Liver (tissue), 9 donors: ENCODE results near the gene PRICKLE3. TPM values are rescaled to one million over a fixed set of nuclear protein-coding genes. Genes with fewer than 3 reads are reported as not detected.

ENCODE experiments used
- DNase-seq: peaks from one replicate; pipeline ENCODE4 v3.0.0-alpha.2; 2017; ENCODE audit warnings: low spot score
- H3K27ac ChIP-seq, 2 donors: one replicate each; pipeline ENCODE4 v1.7.0; 2013; ENCODE audit warnings: inconsistent platforms in 2 of 2, low read length in 2 of 2, control low read depth in 1 of 2, low read depth in 1 of 2, mild to moderate bottlenecking in 1 of 2
- H3K27me3 ChIP-seq, 4 donors: one replicate each; pipeline versions ENCODE4 v1.6.1 to v1.7.0; 2013; ENCODE audit warnings: low read length in 3 of 4, inconsistent platforms in 1 of 4, mild to moderate bottlenecking in 1 of 4, moderate library complexity in 1 of 4; ENCODE audit not compliant: control insufficient read depth in 4 of 4, insufficient read depth in 4 of 4
- H3K36me3 ChIP-seq, 4 donors: one replicate each; pipeline versions ENCODE4 v1.6.1 to v1.7.0; 2013; ENCODE audit warnings: low read length in 3 of 4, mild to moderate bottlenecking in 3 of 4, low read depth in 1 of 4, moderate library complexity in 1 of 4; ENCODE audit not compliant: control insufficient read depth in 4 of 4, insufficient read depth in 3 of 4
- H3K4me1 ChIP-seq, 4 donors: one replicate each; pipeline versions ENCODE4 v1.6.1 to v1.7.0; 2013; ENCODE audit warnings: low read length in 3 of 4, mild to moderate bottlenecking in 3 of 4, moderate library complexity in 1 of 4; ENCODE audit not compliant: control insufficient read depth in 4 of 4, insufficient read depth in 4 of 4
- H3K4me3 ChIP-seq, 3 donors: one replicate each; pipeline versions ENCODE4 v1.6.1 to v1.7.0; 2013; ENCODE audit warnings: low read length in 3 of 3, control low read depth in 1 of 3, low read depth in 1 of 3, mild to moderate bottlenecking in 1 of 3
- H3K9ac ChIP-seq, 2 donors: one replicate each; pipeline ENCODE4 v1.7.0; 2013; ENCODE audit warnings: low read length in 2 of 2, mild to moderate bottlenecking in 2 of 2, moderate library complexity in 2 of 2, control low read depth in 1 of 2, low read depth in 1 of 2
- H3K9me3 ChIP-seq, 4 donors: one replicate each; pipeline versions ENCODE4 v1.6.1 to v1.7.0; 2013; ENCODE audit warnings: low read length in 3 of 4; ENCODE audit not compliant: control insufficient read depth in 4 of 4
- ATF3 ChIP-seq: IDR thresholded peaks from 2 replicates; pipeline ENCODE4 v1.6.1; 2016; ENCODE audit warnings: antibody characterized with exemption
- CTCF ChIP-seq: fragments of 150-350 bp; IDR thresholded peaks from 2 replicates; pipeline ENCODE4 v1.5.1; 2017; ENCODE audit warnings: improper control_type of control experiment, low read depth, low read length; ENCODE audit not compliant: missing input control
- EGR1 ChIP-seq, 2 donors: IDR thresholded peaks; 2 replicates each; pipeline ENCODE4 v1.6.1; 2016 to 2018; ENCODE audit warnings: antibody characterized with exemption in 2 of 2, low read depth in 2 of 2
- FOXA1 ChIP-seq: IDR thresholded peaks from 2 replicates; pipeline ENCODE4 v1.6.1; 2016; ENCODE audit warnings: antibody characterized with exemption
- FOXA2 ChIP-seq: IDR thresholded peaks from 2 replicates; pipeline ENCODE4 v1.6.1; 2016; ENCODE audit warnings: antibody characterized with exemption
- GABPA ChIP-seq, 2 donors: IDR thresholded peaks in 1 of 2; conservative IDR thresholded peaks in 1 of 2; 2 replicates each; pipeline ENCODE4 v1.6.1; 2016; ENCODE audit warnings: antibody characterized with exemption in 2 of 2, mild to moderate bottlenecking in 1 of 2, moderate library complexity in 1 of 2
- HNF4A ChIP-seq, 2 donors: conservative IDR thresholded peaks; 2 replicates each; pipeline ENCODE4 v1.6.1; 2016; ENCODE audit warnings: antibody characterized with exemption in 2 of 2, mild to moderate bottlenecking in 2 of 2
- HNF4G ChIP-seq: IDR thresholded peaks from 2 replicates; pipeline ENCODE4 v1.6.1; 2016; ENCODE audit warnings: antibody characterized with exemption
- JUND ChIP-seq, 2 donors: IDR thresholded peaks; 2 replicates each; pipeline ENCODE4 v1.6.1; 2016; ENCODE audit warnings: antibody characterized with exemption in 2 of 2
- MAX ChIP-seq: IDR thresholded peaks from 2 replicates; pipeline ENCODE4 v1.6.1; 2016; ENCODE audit warnings: antibody characterized with exemption
- NR2F2 ChIP-seq: IDR thresholded peaks from 2 replicates; pipeline ENCODE4 v1.6.1; 2016; ENCODE audit warnings: antibody characterized with exemption
- RAD21 ChIP-seq, 2 donors: IDR thresholded peaks; 2 replicates each; pipeline ENCODE4 v1.6.1; 2016; ENCODE audit warnings: antibody characterized with exemption in 2 of 2, mild to moderate bottlenecking in 2 of 2
- REST ChIP-seq: IDR thresholded peaks from 2 replicates; pipeline ENCODE4 v1.6.1; 2016; ENCODE audit warnings: antibody characterized with exemption, mild to moderate bottlenecking
- RXRA ChIP-seq, 2 donors: IDR thresholded peaks; 2 replicates each; pipeline ENCODE4 v1.6.1; 2017 to 2018; ENCODE audit warnings: antibody characterized with exemption in 2 of 2, mild to moderate bottlenecking in 1 of 2
- SP1 ChIP-seq: IDR thresholded peaks from 2 replicates; pipeline ENCODE4 v1.6.1; 2018; ENCODE audit warnings: antibody characterized with exemption, mild to moderate bottlenecking
- TAF1 ChIP-seq: conservative IDR thresholded peaks from 2 replicates; pipeline ENCODE4 v1.6.1; 2016; ENCODE audit warnings: antibody characterized with exemption, mild to moderate bottlenecking
- YY1 ChIP-seq: IDR thresholded peaks from 2 replicates; pipeline ENCODE4 v1.6.1; 2016; ENCODE audit warnings: antibody characterized with exemption, mild to moderate bottlenecking
- ZBTB33 ChIP-seq: IDR thresholded peaks from 2 replicates; pipeline ENCODE4 v1.6.1; 2016; ENCODE audit warnings: antibody characterized with exemption
- WGBS: extraction: QIAGEN DNeasy Blood & Tissue Kit; methylation state at CpG from one replicate; pipeline ENCODE4 v1.1.7; 2013; 5-methylcytosine and 5-hydroxymethylcytosine counted together
- polyA plus RNA-seq, 2 donors: library from polyadenylated mRNA; stranded (reverse) in 1 of 2; unstranded in 1 of 2; fragments of 200-250 nt in 1 of 2; fragments of >200 nt in 1 of 2; fragmentation: Nextera tagmentation in 1 of 2; extraction: Ambion mirVana in 1 of 2; gene quantifications; one replicate each; pipeline versions ENCODE4 v1.2.1 to v1.2.3, GENCODE V29; 2013 to 2015
- total RNA-seq, 2 donors: library from RNA; depleted of rRNA; stranded (reverse); fragments of >200 nt; gene quantifications; one replicate each; pipeline ENCODE4 v1.2.3, GENCODE V29; 2014
- donor health status: healthy.
- donor health status: healthy.
- donor health status: healthy.
- donor health status: healthy.
- donor health status: healthy.

The PRICKLE3 gene
- total and polyA plus RNA-seq, 4 donors: 2.1 to 6.5 (median 2.9) TPM

- H3K27ac ChIP-seq: no peak overlapping the region
- peak; percentile 52 for DNase-seq
- no peaks in the 10 kb centered on the region for H3K9me3 ChIP-seq
- H3K9ac ChIP-seq: no peak overlapping the region
- peaks cover 0 to 12% (median 7%) of the 10 kb centered on the region in 4 donors for H3K4me1 ChIP-seq
- H3K27me3 ChIP-seq: no peaks in the 10 kb centered on the region
- WGBS: 76% methylated on average over 27 of the region's 27 CpGs
- H3K36me3 ChIP-seq: peaks cover 0 to 21% (median 2%) of the 10 kb centered on the region in 4 donors
- H3K4me3 ChIP-seq: no peak overlapping the region
- no peak for TF ChIP-seq MAX
- TF ChIP-seq HNF4G: no peak
- TF ChIP-seq ZBTB33: no peak
- TF ChIP-seq FOXA2: no peak
- no peak for TF ChIP-seq NR2F2
- no peak for TF ChIP-seq RAD21 (IDR thresholded peaks at IDR 0.05)
- no peak for TF ChIP-seq JUND (IDR thresholded peaks at IDR 0.05)
- no peak for TF ChIP-seq FOXA1
- TF ChIP-seq TAF1: no peak
- no peak for TF ChIP-seq RXRA (IDR thresholded peaks at IDR 0.05)
- TF ChIP-seq YY1: no peak
- no peak for TF ChIP-seq EGR1 (IDR thresholded peaks at IDR 0.05; ENCODE audit: low read depth in 2 of 2)
- no peak for TF ChIP-seq HNF4A (conservative IDR thresholded peaks at IDR 0.05)
- no peak for TF ChIP-seq CTCF
- no peak for TF ChIP-seq ATF3
- no peak for TF ChIP-seq SP1
- TF ChIP-seq REST: no peak
- no peak for TF ChIP-seq GABPA (IDR thresholded peaks at IDR 0.05 in 1 of 2, conservative IDR thresholded peaks at IDR 0.05 in 1 of 2)
Observed at GRCh38 chrX:49176421-49177326, 9.5 kb downstream of the PRICKLE3 start.
